ENCODE results near the gene PYDC1. TPM values are rescaled to one million over a fixed set of nuclear protein-coding genes. Genes with fewer than 3 reads are reported as not detected.

The PYDC1 gene
- total RNA-seq, 1 experiment from 2014 or later = not detected

- DNase-seq (ENCODE audit: low read depth) = no peak
- in situ Hi-C loops (cut with HindIII; ENCODE audit: low pct_unique_long_range_greater_than_20kb, low sequenced_read_pairs) = no loop called here
Observed at GRCh38 chr16:31225193-31225592, 8.3 kb upstream of the PYDC1 start.

GRCh38 chr16:31224092-31224955 is 7.4 kb upstream of the PYDC1 start:
- in situ Hi-C loops (cut with HindIII; ENCODE audit: low pct_unique_long_range_greater_than_20kb, low sequenced_read_pairs) = no loop called here
- DNase-seq (ENCODE audit: low read depth) = no peak

DNA sequence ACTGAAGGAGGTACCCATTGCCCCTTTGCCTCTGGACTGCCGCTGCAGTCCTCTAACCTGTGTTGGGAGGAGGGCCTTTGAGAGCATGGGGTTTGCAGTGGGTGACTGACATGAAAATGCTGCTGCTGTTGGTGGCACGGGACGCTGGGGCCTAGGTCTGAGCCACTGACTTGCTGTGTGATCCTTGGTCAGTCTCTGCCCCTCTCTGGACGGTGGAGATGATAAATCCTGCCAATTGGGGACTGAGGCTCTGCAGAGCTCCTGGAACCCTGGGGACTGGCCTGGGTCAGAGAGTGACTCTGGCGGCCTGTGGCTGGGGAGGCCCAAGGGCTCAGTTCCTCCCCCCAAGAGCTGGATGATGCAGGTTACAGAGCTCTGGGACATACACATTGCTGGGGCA is 6.1 kb upstream of the PYDC1 start:
- no peak for DNase-seq (ENCODE audit: low read depth)
- in situ Hi-C loops (cut with HindIII; ENCODE audit: low pct_unique_long_range_greater_than_20kb, low sequenced_read_pairs) = no loop called here

- in situ Hi-C loops (cut with HindIII; ENCODE audit: low pct_unique_long_range_greater_than_20kb, low sequenced_read_pairs) = no loop called here
Observed at GRCh38 chr16:31221357-31222160, 4.6 kb upstream of the PYDC1 start.

GRCh38 chr16:31219154-31219741 is 2.3 kb upstream of the PYDC1 start:
- in situ Hi-C loops (cut with HindIII; ENCODE audit: low pct_unique_long_range_greater_than_20kb, low sequenced_read_pairs) = no loop called here
- no peak for DNase-seq (ENCODE audit: low read depth)

More at GRCh38 chr16:31221357-31222160, 4.6 kb upstream of the PYDC1 start:
- no peak for DNase-seq (ENCODE audit: low read depth)

GRCh38 chr16:31217136-31217530 is 198 bp upstream of the PYDC1 start:
- in situ Hi-C loops (cut with HindIII; ENCODE audit: low pct_unique_long_range_greater_than_20kb, low sequenced_read_pairs) = no loop called here
- DNase-seq (ENCODE audit: low read depth) = no peak

DNA sequence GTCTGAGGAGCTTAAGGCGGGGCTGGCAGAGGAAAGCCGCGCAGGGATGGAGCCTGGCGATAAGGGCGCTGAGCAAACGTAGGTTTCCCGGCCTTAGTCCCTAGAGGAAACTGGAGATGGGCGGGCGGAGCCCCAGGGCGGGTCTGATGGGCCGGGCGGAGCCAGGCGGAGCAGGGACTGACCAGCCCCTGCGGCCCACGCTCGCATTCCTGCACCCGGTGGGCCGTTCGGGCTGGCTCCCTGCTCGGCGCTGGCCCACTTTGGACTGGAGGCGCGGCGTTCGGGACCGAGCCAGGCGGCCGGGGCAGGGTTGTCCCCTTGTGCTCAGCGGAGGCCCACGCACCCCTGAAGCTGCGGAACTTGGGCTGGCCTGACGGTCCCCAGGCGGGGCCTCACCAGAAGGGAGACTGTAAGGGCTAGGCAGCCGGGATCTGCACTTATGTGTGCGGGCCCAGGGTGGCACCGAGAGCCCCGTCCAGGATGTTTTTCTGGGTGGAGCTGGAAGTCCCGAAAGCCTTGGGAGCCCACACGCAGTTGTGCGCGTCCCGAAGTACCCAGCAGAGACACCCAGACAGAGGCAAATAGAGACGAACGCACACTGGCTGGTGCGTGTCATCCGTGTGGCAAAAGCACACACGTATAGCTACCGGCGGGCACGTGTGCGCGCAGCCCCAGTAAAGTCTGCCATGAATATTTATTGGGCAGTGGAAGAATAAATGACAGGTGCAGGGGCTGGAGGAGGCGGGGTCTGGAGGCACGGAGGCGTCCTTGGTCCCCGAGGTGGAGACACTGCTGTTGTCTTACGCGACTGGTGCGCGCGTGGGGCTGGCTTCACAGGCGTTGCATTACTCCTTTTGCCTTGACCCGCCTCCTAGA is 1.4 kb downstream of the PYDC1 start:
- in situ Hi-C loops (cut with HindIII; ENCODE audit: low pct_unique_long_range_greater_than_20kb, low sequenced_read_pairs) = no loop called here
- DNase-seq (ENCODE audit: low read depth) = peak; percentile 72

DNA sequence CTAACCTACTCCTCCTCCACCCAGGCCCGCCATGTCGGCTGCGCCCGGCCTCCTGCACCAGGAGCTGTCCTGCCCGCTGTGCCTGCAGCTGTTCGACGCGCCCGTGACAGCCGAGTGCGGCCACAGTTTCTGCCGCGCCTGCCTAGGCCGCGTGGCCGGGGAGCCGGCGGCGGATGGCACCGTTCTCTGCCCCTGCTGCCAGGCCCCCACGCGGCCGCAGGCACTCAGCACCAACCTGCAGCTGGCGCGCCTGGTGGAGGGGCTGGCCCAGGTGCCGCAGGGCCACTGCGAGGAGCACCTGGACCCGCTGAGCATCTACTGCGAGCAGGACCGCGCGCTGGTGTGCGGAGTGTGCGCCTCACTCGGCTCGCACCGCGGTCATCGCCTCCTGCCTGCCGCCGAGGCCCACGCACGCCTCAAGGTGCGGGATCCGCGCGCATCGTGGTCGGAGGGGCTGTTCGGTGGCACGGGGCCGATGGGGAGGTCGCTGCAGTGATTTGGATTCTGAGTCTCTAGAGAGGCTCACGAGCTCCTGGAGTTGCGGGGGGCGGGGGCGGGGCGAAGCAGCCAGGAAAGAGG is 2.1 kb downstream of the PYDC1 start:
- DNase-seq (ENCODE audit: low read depth) = no peak
- in situ Hi-C loops (cut with HindIII; ENCODE audit: low pct_unique_long_range_greater_than_20kb, low sequenced_read_pairs) = no loop called here

DNA sequence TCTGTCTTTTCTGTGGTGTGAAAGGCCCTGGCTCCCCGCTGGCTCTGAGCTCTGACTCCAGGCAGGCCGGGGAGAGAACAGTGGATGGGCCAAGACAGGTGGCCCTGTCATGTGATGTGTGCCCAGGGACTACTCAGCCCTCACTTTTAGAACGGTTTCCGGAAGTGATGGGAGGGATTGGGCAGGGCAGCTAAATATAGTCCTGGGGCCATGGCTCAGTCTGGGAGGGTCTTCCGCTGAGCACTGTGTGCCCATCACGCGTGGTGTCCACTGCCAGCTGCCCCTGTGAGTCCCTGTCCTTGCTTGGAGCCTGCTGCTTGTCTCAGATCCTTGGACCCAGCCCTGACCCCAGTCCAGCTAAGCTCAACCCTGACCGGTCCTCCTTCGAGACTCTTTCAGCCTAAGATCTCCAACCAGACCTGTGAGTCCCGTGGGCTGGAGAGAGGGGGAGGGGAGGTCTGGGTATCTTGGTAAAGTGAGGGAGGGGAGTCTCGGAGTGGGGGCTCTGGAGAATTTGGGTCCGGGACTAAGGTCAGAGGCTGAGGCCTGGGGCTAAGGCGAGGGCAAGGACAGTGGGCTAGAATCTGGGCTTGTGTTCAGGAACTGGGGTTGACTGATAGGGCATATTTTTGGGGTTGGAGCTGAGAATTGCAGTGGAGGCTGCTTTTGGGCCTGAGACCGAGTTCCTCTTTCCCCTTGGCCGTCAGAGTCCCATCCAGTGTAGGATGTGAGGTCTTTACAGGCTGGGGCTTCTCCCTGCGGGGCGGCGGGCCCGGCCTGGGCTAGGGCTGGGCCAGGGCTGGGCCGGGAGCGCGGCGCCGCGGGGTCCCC is 2.8 kb downstream of the PYDC1 start, which contains the start of gene TRIM72:
TSS of gene TRIM72 (plus strand) at position 243 of the 831 bp plus-strand sequence. CDS start 620 bp downstream, outside the sequence.
- in situ Hi-C loops (cut with HindIII; ENCODE audit: low pct_unique_long_range_greater_than_20kb, low sequenced_read_pairs) = no loop called here
- DNase-seq (ENCODE audit: low read depth) = no peak

DNA sequence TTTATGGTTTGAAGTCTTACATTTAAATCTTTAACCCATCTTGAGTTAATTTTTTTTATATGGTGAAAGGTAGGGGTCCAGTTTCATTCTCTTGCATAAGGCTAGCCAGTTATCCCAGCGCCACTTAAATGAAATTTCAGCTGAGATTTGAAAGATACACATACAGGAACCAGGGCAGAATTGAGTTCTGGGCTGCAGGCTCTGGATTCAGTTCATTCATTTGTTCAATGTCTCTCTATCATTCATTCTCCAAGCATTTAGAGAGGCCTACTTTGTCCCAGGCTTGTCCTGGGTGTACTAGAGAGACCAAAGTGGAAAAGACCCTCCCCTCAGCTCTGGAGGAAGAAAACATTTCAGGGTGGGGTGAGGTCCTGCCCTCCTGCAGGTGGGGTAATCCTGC is 3.6 kb downstream of the PYDC1 start:
- in situ Hi-C loops (cut with HindIII; ENCODE audit: low pct_unique_long_range_greater_than_20kb, low sequenced_read_pairs) = no loop called here
- no peak for DNase-seq (ENCODE audit: low read depth)

GRCh38 chr16:31206776-31207175 is 10.2 kb downstream of the PYDC1 start:
- in situ Hi-C loops (cut with HindIII; ENCODE audit: low pct_unique_long_range_greater_than_20kb, low sequenced_read_pairs) = no loop called here

GRCh38 chr16:31204871-31205666 is 11.9 kb downstream of the PYDC1 start:
- in situ Hi-C loops (cut with HindIII; ENCODE audit: low pct_unique_long_range_greater_than_20kb, low sequenced_read_pairs) = no loop called here
- no peak for DNase-seq (ENCODE audit: low read depth)

More at GRCh38 chr16:31206776-31207175, 10.2 kb downstream of the PYDC1 start:
- DNase-seq (ENCODE audit: low read depth) = no peak

DNA sequence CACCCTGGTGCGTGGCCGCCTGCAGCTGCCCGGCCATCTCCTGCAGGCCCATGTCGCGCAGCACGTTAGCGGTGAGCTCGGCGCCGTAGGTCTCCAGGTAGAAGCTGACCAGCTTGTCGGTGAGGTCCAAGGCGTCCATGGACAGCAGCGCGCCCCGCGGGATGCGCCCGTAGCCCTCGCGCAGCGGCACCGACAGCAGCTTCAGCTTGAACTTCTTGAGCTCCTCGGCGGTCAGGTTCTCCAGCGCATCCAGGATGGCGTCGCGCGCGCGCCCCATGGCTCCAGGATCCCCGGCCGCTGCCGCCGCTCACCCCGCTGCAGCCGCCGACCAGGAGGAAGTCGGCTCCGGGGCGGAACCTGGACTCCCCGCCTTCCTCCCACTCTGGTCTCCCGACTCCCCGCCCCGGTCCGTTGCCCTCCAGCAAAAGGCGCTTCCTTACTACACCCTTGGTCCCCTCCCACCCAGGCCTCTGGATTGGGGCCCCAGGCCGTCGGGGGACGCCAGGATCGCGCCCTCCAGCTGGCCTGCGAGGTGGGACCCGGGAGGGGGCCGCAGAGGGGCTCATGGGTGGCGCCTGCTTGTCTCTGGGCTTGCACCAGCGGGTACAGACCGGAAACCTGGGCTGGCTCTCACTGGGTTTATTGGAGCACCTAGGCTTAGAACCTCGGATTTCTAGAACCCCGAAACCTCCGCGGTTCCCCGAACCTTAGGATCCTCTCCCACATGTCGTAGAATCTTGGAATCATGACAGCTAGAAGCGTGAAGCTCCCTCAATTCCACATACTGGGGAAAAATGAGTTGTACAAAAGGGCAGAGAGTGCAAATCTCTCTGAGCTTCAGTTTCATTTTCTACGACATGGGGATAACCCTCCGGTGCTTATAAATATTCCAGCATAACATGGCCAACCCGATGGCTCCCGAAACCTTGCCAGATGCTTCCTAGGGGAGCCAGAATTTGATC is 14.2 kb downstream of the PYDC1 start, which contains the start of gene PYCARD:
TSS of gene PYCARD (minus strand) at position 347 of the 962 bp plus-strand sequence. CDS start at position 277, 70 bp downstream.
- in situ Hi-C loops (cut with HindIII; ENCODE audit: low pct_unique_long_range_greater_than_20kb, low sequenced_read_pairs) = no loop called here
- peak; percentile 66 for DNase-seq (ENCODE audit: low read depth)

DNA sequence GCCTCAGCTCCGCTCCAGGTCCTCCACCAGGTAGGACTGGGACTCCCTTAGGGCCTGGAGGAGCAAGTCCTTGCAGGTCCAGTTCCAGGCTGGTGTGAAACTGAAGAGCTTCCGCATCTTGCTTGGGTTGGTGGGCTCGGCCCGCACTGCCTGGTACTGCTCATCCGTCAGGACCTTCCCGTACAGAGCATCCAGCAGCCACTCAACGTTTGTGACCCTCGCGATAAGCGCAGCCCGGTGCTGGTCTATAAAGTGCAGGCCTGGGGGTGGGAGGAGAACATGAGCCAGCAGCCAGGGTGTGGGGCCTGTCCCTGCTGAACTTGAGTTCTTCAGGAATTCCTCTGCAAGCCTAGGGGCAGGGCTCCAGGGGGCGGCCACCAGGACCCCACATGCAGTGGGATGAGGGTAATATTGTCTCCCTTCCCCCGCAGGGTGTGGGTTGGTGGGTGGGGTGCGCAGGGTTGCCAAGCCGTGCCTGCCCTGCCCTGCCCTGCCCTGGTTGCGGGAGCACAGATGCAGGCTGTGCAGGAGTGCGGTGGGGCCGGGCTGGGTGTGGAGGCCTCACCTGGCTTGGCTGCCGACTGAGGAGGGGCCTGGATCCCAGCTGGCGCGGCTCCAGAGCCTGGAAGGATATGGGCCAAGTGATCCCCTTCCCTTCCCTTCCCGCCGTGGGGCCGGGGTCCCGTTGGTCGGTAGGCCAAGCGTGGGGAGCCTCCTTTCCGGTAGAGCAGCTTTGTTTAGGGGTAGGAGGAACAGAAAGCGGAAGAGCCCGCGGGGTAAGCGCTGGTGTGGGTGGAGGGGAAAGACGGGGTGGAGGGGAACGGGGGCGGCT is 15.1 kb downstream of the PYDC1 start:
- DNase-seq (ENCODE audit: low read depth) = no peak
- in situ Hi-C loops (cut with HindIII; ENCODE audit: low pct_unique_long_range_greater_than_20kb, low sequenced_read_pairs) = no loop called here

Data from Caki2 (cell line).